Uterus (tissue), 2 donors: ENCODE results near the gene RREB1.
"Not testable (repeated sequence)": the region's sequence is repeated elsewhere in the genome, so short reads cannot be mapped to it uniquely, and the experiment has no call there.

Source experiments
- POLR2A ChIP-seq, 2 donors: fragments of 450-650 bp; IDR thresholded peaks; one replicate each; pipeline ENCODE4 v1.6.1; 2016; ENCODE audit warnings: antibody characterized with exemption in 2 of 2, mild to moderate bottlenecking in 1 of 2, moderate library complexity in 1 of 2
- TF ChIP-seq, protein P1 (sequence below), 4 experiments: fragments of 200-600 bp in 2 of 4; fragments of 450-650 bp in 2 of 4; sonication (generic) in 2 of 4; IDR thresholded peaks; one replicate each; pipeline ENCODE4 v1.5.1; 2016 to 2019; ENCODE audit warnings: antibody characterized with exemption in 4 of 4, mild to moderate bottlenecking in 2 of 4, moderate library complexity in 1 of 4

DNA sequence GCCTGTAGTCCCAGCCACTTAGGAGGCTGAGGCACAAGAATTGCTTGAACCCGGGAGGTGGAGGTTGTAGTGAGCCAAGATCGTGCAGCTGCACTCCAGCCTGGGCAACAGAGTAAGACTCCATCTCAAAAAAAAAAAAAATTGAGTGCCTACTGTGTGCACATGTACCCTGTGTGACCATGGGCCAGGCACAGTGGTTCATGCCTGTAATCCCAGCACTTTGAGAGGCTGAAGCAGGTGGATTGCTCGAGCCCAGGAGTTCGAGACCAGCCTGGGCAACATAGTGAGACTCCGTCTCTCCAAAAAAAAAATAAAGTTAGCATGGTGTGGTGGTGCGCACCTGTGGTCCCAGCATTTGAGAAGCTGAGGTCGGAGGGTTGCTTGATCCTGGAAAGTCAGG is 49.5 kb downstream of the RREB1 start:
- TF ChIP-seq, protein P1, sequence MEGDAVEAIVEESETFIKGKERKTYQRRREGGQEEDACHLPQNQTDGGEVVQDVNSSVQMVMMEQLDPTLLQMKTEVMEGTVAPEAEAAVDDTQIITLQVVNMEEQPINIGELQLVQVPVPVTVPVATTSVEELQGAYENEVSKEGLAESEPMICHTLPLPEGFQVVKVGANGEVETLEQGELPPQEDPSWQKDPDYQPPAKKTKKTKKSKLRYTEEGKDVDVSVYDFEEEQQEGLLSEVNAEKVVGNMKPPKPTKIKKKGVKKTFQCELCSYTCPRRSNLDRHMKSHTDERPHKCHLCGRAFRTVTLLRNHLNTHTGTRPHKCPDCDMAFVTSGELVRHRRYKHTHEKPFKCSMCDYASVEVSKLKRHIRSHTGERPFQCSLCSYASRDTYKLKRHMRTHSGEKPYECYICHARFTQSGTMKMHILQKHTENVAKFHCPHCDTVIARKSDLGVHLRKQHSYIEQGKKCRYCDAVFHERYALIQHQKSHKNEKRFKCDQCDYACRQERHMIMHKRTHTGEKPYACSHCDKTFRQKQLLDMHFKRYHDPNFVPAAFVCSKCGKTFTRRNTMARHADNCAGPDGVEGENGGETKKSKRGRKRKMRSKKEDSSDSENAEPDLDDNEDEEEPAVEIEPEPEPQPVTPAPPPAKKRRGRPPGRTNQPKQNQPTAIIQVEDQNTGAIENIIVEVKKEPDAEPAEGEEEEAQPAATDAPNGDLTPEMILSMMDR (IDR thresholded peaks at IDR 0.05), result not testable (repeated sequence)
- not testable (repeated sequence) for TF ChIP-seq POLR2A (IDR thresholded peaks at IDR 0.05)
